ENCODE measurements around the gene HDAC4. TPM values are rescaled to one million over a fixed set of nuclear protein-coding genes. Genes with fewer than 3 reads are reported as not detected.

HDAC4 gene
- total and polyA plus RNA-seq, 10 of the 15 experiments (the other 5 are each of a cell fraction or from before 2014, with no cell fraction given) = 0.22 to 15.7 (median 4.8) TPM

- H3K27ac ChIP-seq (ENCODE audit: control insufficient read depth, insufficient read depth) = no peak overlapping the region
- no peaks in the 10 kb centered on the region; the same call in 2 of the 3 replicates for H3K9me3 ChIP-seq (replicated peaks; ENCODE audit: control insufficient read depth, insufficient read depth, low read length)
Observed at GRCh38 chr2:239165206-239165831, 235.5 kb downstream of the HDAC4 start.

More at GRCh38 chr2:239165206-239165831, 235.5 kb downstream of the HDAC4 start:
- Histone ChIP-seq H3K79me2 (ENCODE audit: control insufficient read depth, insufficient read depth, low read length) (no peaks in the 10 kb centered on the region), H4K20me1 (ENCODE audit: control insufficient read depth, insufficient read depth) (no peaks in the 10 kb centered on the region), H3K27me3 (replicated peaks in 1 of 2; ENCODE audit: control insufficient read depth in 2 of 2, insufficient read depth in 2 of 2, low read length in 1 of 2) (no peaks in the 10 kb centered on the region), H2AFZ (ENCODE audit: control insufficient read depth, low read depth, low read length) (no peak overlapping the region), H3K4me3 (no peak overlapping the region), H3K9ac (ENCODE audit: control insufficient read depth, insufficient read depth, low read length) (no peak overlapping the region), H3K36me3 (ENCODE audit: control insufficient read depth in 2 of 2, insufficient read depth in 2 of 2, low read length in 1 of 2) (peaks cover 0 to 2% of the 10 kb centered on the region in 2 experiments; a peak in 2 of 4 replicates), H3K4me1 (ENCODE audit: control insufficient read depth, insufficient read depth, low read length) (no peaks in the 10 kb centered on the region), H3K4me2 (ENCODE audit: control insufficient read depth, insufficient read depth) (no peak overlapping the region)
- ChIA-PET CTCF (interaction anchor here (0.6 kb wide), 1 partner anchor 1751 kb away, joined by 3 read pairs; the partner anchor contains the start of gene COL6A3), RAD21 (ENCODE audit: unreplicated experiment) (no interaction called here), SMC1A (ENCODE audit: uncharacterized antibody, unreplicated experiment) (no interaction called here), POLR2A (no interaction called here)
- no peak for TF ChIP-seq PBX3 (IDR thresholded peaks at IDR 0.05; ENCODE audit: insufficient replicate concordance, low read depth, low read length)
- no peak for TF ChIP-seq ATF3 (IDR thresholded peaks at IDR 0.05; ENCODE audit: borderline replicate concordance, extremely low read depth, low read depth, low read length)
- no peak for DNase-seq (ENCODE audit: low read depth, low spot score)
- FAIRE-seq = no peak
- BruUV-seq (replicated peaks) = no TSS peak
- intact Hi-C loops (cut with micrococcal nuclease; ENCODE audit: unreplicated experiment) (no loop called here), in situ Hi-C loops (cut with MboI) (no loop called here)
- 95% methylated on average over 17 of the region's 19 CpGs for WGBS (ENCODE audit: insufficient coverage, insufficient replicate concordance, low lambda C conversion rate, missing lambda C conversion rate)
- ATAC-seq = no peak

Data from GM12878 (cell line).